OCI-LY7 (cell line): ENCODE measurements around the gene MCAT. TPM values are rescaled to one million over a fixed set of nuclear protein-coding genes. Genes with fewer than 3 reads are reported as not detected.

ENCODE experiments used
- BruUV-seq: library from RNA; stranded (reverse); fragments of 400-500 nt; replicated peaks from 2 replicates; lab custom pipeline; 2021; lab: Mats Ljungman, UMichigan
- CTCF ChIA-PET: fragments of 300-600 bp; sonication (Branson Sonifier 250); formaldehyde crosslinking; loops from one replicate; lab custom pipeline; 2022; ENCODE audit warnings: antibody characterized with exemption; ENCODE audit not compliant: unreplicated experiment; lab: Charles Lee
- POLR2A ChIA-PET: fragments of 300-600 bp; sonication (Branson Sonifier 250); formaldehyde crosslinking; loops from one replicate; lab custom pipeline; 2022; ENCODE audit warnings: antibody characterized with exemption; lab: Charles Lee
- DNase-seq: peaks from one replicate; pipeline ENCODE4 v3.0.0-alpha.2; 2015; ENCODE audit warnings: low spot score
- H2AFZ ChIP-seq: fragments of 200-600 bp; sonication (generic), shearing (Covaris generic); 2 replicates; pipeline ENCODE4 v1.6.1; 2014; ENCODE audit warnings: mild to moderate bottlenecking, antibody characterized with exemption, low read length, moderate library complexity
- H3K27ac ChIP-seq: fragments of 200-600 bp; sonication (generic); 2 replicates; pipeline ENCODE4 v1.5.1; 2014; ENCODE audit warnings: mixed run types, low read depth, mild to moderate bottlenecking, moderate library complexity, low read length, inconsistent platforms; ENCODE audit not compliant: poor library complexity, severe bottlenecking
- H3K36me3 ChIP-seq: fragments of 200-600 bp; sonication (generic); 2 replicates; pipeline ENCODE4 v1.6.1; 2014; ENCODE audit warnings: mild to moderate bottlenecking, antibody characterized with exemption, low read length, moderate library complexity, mixed read lengths; ENCODE audit not compliant: insufficient read depth
- H3K4me1 ChIP-seq: fragments of 200-600 bp; sonication (generic); 2 replicates; pipeline ENCODE4 v1.5.1; 2014; ENCODE audit warnings: mild to moderate bottlenecking, low read length; ENCODE audit not compliant: insufficient read depth, poor library complexity, severe bottlenecking
- H3K4me2 ChIP-seq: fragments of 200-600 bp; sonication (generic); 2 replicates; pipeline ENCODE4 v1.6.1; 2014; ENCODE audit warnings: mild to moderate bottlenecking, low read length
- H3K4me3 ChIP-seq: fragments of 200-600 bp; sonication (generic); 2 replicates; pipeline ENCODE4 v1.5.1; 2014; ENCODE audit warnings: mild to moderate bottlenecking, low read depth, low read length; ENCODE audit not compliant: poor library complexity, severe bottlenecking
- H3K79me2 ChIP-seq: fragments of 200-600 bp; sonication (generic); 2 replicates; pipeline ENCODE4 v1.6.1; 2016; ENCODE audit warnings: low read depth, mild to moderate bottlenecking, low read length, moderate library complexity, mixed read lengths; ENCODE audit not compliant: insufficient read depth
- H3K9me2 ChIP-seq: fragments of 200-600 bp; sonication (generic); 2 replicates; pipeline ENCODE4 v1.6.1; 2016; ENCODE audit warnings: mild to moderate bottlenecking, low read length, mixed read lengths; ENCODE audit not compliant: insufficient read depth
- H3K9me3 ChIP-seq: fragments of 200-600 bp; sonication (generic); 2 replicates; pipeline ENCODE4 v1.6.1; 2014; ENCODE audit warnings: mild to moderate bottlenecking, mixed run types, low read length, mixed read lengths
- H4K20me1 ChIP-seq: fragments of 200-600 bp; sonication (generic); 2 replicates; pipeline ENCODE4 v1.6.1; 2014; ENCODE audit warnings: mild to moderate bottlenecking, antibody characterized with exemption, low read length, moderate library complexity, mixed read lengths; ENCODE audit not compliant: insufficient read depth
- EZH2phosphoT487 ChIP-seq: fragments of 200-600 bp; sonication (generic); IDR thresholded peaks from 2 replicates; pipeline ENCODE4 v1.6.1; 2018; ENCODE audit warnings: low read depth, borderline replicate concordance, mild to moderate bottlenecking, mixed run types, antibody characterized with exemption, low read length, moderate library complexity, mixed read lengths
- intact Hi-C: fragments of 100-400 bp; cut with micrococcal nuclease; formaldehyde crosslinking; loops from one replicate; pipeline ENCODE4 v1.10.0; 2022; ENCODE audit not compliant: unreplicated experiment
- total RNA-seq, 2 experiments: library from RNA; depleted of rRNA in 1 of 2; stranded (reverse); fragments of >200 nt in 1 of 2; shearing (Covaris generic) in 1 of 2; gene quantifications; 2 replicates each; pipeline ENCODE4 v1.2.3, GENCODE V29; 2014 to 2022
- TF ChIP-seq, protein P1 (sequence below): fragments of 200-600 bp; sonication (generic); conservative IDR thresholded peaks from 2 replicates; pipeline ENCODE4 v1.5.1; 2014; ENCODE audit warnings: mild to moderate bottlenecking, antibody characterized with exemption, low read length, moderate library complexity, mixed read lengths

MCAT gene
- total RNA-seq, 2 experiments from 2014 or later: 30.6 to 33.2 TPM

DNA sequence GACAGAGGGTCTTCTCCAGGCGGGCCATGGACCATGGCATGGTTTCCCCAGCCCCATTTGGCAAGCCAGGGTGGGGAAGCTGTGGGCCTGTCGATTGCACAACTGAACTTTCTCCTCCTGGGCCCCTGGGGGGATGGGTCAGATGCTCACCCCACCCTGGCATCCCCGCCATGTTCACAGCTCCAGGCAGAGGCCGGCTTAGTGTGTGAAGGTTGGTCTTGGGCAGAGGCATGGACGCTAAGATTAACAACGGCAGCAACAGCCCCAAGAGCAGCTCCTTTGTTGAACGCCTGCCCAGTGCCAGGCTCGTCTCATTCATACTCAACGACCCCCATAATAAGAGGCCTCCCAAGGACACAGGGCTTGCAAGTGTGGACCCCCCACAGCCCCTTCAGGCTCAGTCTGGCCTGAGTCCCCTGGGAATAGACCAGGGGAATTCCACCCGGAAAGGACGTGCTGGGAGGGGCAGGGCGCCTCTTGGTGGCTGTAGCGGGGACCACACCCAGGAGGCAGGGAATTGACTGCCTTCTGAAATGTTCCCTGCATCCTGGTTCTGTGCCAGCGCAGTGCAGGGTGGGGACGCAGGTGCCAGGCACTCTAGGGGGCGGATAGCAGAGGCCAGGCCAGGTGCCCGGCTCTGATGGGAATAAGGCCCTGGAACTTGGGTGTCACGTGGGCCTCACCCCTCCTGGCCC is 16.4 kb upstream of the MCAT start:
- ChIA-PET POLR2A (no interaction called here), CTCF (no interaction called here)
- Histone ChIP-seq H3K4me1 (no peaks in the 10 kb centered on the region), H3K79me2 (no peaks in the 10 kb centered on the region), H3K9me2 (no peaks in the 10 kb centered on the region), H4K20me1 (no peaks in the 10 kb centered on the region), H2AFZ (no peak overlapping the region), H3K36me3 (no peaks in the 10 kb centered on the region), H3K4me3 (no peak overlapping the region), H3K27ac (no peak overlapping the region), H3K9me3 (no peaks in the 10 kb centered on the region), H3K4me2 (no peak overlapping the region)
- TF ChIP-seq, protein P1, sequence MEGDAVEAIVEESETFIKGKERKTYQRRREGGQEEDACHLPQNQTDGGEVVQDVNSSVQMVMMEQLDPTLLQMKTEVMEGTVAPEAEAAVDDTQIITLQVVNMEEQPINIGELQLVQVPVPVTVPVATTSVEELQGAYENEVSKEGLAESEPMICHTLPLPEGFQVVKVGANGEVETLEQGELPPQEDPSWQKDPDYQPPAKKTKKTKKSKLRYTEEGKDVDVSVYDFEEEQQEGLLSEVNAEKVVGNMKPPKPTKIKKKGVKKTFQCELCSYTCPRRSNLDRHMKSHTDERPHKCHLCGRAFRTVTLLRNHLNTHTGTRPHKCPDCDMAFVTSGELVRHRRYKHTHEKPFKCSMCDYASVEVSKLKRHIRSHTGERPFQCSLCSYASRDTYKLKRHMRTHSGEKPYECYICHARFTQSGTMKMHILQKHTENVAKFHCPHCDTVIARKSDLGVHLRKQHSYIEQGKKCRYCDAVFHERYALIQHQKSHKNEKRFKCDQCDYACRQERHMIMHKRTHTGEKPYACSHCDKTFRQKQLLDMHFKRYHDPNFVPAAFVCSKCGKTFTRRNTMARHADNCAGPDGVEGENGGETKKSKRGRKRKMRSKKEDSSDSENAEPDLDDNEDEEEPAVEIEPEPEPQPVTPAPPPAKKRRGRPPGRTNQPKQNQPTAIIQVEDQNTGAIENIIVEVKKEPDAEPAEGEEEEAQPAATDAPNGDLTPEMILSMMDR: peak; percentile 49
- no peak for TF ChIP-seq EZH2phosphoT487
- intact Hi-C loops: no loop called here
- no peak for DNase-seq
- no TSS peak for BruUV-seq

DNA sequence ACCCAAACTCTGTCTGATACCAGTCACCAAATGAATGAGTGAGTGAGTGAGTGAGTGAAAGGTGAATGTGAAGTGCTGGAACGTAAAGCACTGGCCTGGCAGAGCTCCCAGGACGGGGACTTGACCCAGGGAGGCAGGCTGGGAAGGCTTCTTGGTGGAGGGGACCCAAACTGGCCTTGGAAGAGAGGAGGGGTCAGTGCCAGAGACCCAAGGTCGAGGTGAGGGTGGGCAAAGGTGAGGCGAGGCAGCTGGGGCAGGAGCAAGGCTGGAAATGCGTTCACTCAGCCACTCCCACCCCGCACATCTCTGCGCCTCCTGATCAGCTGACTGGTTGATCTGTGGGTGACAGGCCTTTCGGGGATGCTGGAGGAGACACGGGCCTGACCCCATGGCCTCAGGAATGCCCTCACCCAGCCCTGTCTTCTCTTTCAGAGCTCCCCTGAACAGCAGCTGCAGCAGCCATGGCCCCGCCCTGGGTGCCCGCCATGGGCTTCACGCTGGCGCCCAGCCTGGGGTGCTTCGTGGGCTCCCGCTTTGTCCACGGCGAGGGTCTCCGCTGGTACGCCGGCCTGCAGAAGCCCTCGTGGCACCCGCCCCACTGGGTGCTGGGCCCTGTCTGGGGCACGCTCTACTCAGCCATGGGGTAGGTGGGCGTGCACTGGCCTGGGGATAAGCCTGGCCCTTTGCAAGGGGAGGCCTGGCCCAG is 15.7 kb upstream of the MCAT start:
- H3K4me2 ChIP-seq: no peak overlapping the region
- POLR2A ChIA-PET: no interaction called here
- BruUV-seq: no TSS peak

More for the DNA sequence above, 15.7 kb upstream of the MCAT start:
- H2AFZ ChIP-seq: no peak overlapping the region
- no peaks in the 10 kb centered on the region for H3K36me3 ChIP-seq
- H3K4me3 ChIP-seq: no peak overlapping the region
- no peaks in the 10 kb centered on the region for H3K79me2 ChIP-seq
- no peaks in the 10 kb centered on the region for H3K9me2 ChIP-seq
- H3K27ac ChIP-seq: no peak overlapping the region
- DNase-seq: no peak
- CTCF ChIA-PET: interaction anchor here (0.6 kb wide), 1 partner anchor 67 kb away, joined by 5 read pairs; no protein-coding TSS in a partner anchor
- no peaks in the 10 kb centered on the region for H4K20me1 ChIP-seq
- intact Hi-C loops: no loop called here
- no peaks in the 10 kb centered on the region for H3K4me1 ChIP-seq
- H3K9me3 ChIP-seq: no peaks in the 10 kb centered on the region
- TF ChIP-seq EZH2phosphoT487: no peak
- TF ChIP-seq, protein P1: no peak
